GM12865 (cell line): ENCODE measurements around the gene PSMA7.

Experiments
- DNase-seq: peaks from one replicate; pipeline ENCODE4 v3.0.0; 2010; ENCODE audit warnings: low read depth
- H3K4me3 ChIP-seq: 2 replicates; pipeline ENCODE4 v1.5.1; 2011; ENCODE audit warnings: mild to moderate bottlenecking, low read depth, low read length, control low read depth
- TF ChIP-seq, protein P1 (sequence below): IDR thresholded peaks from 2 replicates; pipeline ENCODE4 v1.5.1; 2011; ENCODE audit warnings: low read length, control low read depth, low read depth, inconsistent platforms; ENCODE audit not compliant: insufficient read depth; ENCODE audit errors: missing control alignments

Gene PSMA7

DNA sequence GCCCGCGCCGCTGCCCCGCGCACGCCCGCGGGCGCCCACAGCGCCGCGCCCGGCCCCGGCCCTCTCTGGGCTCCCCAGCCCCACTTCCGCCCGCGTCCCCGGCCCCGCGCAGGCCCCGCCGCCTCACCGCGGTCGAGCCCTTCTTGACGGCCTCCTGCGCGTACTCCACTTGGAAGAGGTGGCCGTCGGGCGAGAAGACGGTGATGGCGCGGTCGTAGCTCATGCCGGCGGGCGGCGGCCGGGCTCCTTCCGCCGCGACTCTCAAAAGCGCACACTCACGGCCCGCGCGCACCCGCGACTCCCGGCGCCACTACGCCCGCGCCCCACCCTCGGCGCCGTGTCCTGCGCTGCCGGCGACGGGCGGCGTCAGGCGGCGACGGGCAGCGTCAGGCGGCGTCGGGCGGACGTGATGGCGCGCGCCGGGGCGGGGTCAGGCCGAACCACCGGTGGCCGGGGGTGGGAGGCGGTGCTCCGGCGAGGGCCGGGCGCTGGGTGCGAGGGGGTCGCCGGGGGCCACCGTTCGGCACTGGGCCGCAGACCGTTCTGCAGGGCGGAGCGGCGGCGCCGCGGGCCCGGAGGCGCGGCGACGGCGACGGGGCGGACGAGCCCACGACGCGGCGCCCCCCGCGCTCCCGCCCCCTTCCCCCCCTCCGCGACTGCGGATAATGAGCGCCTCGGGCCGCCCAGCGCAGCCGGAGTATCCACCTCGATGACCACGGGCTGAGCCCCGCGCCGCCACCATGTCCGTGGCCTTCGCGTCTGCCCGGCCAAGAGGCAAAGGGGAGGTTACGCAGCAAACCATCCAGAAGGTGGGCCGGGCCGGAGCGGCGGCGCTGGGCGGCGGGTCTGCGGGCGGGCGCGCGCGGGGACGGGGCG is at the start of gene PSMA7, which contains the start of gene SS18L1:
Gene PSMA7, minus strand, starts transcription at position 314 of the 876 bp plus-strand sequence. Its CDS starts 91 bp downstream, at position 223.
Gene SS18L1, plus strand, starts transcription at position 689 of the 876 bp plus-strand sequence. Its CDS starts 52 bp downstream, at position 741.
- DNase-seq, result peak; percentile 95
- peak within 1 kb of the TSS; percentile 72 for H3K4me3 ChIP-seq
- TF ChIP-seq, protein P1, sequence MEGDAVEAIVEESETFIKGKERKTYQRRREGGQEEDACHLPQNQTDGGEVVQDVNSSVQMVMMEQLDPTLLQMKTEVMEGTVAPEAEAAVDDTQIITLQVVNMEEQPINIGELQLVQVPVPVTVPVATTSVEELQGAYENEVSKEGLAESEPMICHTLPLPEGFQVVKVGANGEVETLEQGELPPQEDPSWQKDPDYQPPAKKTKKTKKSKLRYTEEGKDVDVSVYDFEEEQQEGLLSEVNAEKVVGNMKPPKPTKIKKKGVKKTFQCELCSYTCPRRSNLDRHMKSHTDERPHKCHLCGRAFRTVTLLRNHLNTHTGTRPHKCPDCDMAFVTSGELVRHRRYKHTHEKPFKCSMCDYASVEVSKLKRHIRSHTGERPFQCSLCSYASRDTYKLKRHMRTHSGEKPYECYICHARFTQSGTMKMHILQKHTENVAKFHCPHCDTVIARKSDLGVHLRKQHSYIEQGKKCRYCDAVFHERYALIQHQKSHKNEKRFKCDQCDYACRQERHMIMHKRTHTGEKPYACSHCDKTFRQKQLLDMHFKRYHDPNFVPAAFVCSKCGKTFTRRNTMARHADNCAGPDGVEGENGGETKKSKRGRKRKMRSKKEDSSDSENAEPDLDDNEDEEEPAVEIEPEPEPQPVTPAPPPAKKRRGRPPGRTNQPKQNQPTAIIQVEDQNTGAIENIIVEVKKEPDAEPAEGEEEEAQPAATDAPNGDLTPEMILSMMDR, result no peak

DNA sequence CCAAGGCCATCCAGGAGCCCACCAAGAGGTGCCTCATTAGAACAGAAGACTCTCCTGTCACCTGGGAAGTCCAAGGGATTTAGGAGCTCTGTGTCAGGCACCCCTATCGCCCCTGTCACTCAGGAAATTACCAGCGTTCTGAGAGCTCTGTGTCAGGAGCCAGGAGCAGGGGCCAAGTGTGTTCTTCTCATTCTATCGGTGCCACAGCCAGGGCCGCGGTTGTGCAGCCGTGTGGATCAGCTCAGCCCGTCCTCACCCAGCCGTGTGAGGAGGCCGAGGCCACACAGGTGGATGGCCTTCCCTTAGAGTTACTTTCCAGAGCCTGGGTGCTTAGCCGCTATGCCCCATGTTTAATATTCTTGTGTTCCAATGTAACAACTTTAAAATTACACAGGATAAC is 49.4 kb upstream of the PSMA7 start:
- DNase-seq, result no peak
- no peak overlapping the region for H3K4me3 ChIP-seq
- TF ChIP-seq, protein P1, result no peak

DNA sequence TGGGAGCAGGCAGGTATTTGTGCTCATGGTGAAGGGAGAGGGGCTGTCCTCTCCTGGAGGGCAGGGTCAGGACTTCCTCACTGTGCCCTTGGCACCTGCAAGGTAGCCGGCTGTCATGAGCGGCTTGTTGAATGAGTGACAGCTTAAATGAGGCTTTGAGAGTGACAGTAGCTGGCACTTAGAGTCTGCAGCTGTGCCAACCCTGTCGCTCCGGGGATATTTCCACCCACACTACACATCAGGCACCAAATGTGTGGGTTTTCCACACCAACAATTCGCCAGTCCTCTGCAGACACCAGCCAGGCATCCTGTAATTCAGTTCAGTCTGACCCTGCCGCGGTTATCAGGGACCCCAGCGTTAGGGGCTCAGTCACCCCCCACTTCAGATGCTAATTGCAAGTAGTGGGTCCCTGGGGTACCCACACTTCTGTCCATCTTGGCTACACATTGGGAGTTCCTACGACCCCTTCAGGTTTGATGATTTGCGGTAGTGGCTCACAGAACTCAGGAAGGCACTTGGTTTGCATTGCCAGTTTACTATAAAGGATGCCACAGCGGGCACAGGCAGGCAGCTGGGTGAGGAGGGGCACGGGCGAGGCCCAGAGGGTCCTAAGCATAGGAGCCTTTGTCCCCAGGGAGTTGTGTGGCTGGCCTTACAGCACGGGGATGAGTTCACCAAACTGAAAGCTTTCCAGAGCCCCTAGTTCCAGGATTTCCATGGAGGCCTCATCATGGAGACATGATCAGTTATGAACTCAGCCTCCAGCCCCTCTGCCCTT is 48.8 kb upstream of the PSMA7 start:
- DNase-seq, result no peak
- TF ChIP-seq, protein P1, result no peak
- no peak overlapping the region for H3K4me3 ChIP-seq

DNA sequence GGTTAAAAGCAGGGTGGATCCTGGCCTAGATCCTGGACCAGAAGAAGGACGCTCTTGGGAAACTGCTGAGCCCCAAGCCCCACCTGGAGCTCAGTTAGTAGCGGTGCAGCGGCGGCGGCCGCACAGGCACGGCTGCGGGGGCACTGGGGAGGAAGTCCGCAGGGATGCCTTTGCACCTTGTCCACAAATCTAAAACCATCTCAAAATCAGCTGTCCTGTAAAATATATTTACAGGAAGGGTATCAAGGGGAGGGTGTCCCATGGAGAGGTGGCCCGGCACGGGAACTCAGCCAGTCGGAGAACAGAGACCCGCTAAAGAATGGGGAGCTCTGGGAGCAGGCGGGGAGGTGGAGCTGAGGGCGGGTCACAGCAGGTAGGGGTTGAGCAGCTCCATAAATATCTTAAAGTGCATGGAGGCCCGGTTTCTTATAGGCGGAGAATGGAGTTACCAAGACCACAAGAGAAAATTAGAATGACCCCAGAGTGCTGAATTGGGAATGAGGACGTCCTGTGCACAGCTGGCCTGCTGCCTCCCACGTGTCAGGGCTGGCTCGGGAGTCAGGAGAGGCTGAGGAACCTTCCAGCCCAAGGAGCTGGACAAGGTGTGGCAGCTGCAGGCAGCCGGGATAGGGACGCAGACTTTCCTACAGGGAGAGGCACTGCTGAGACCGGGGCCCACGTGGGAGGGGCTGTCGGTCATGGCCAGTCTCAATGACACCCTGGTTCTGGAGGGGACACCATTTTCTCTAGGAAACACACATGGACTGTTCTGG is 47.6 kb upstream of the PSMA7 start:
- TF ChIP-seq, protein P1, result no peak
- no peak overlapping the region for H3K4me3 ChIP-seq
- DNase-seq, result no peak

DNA sequence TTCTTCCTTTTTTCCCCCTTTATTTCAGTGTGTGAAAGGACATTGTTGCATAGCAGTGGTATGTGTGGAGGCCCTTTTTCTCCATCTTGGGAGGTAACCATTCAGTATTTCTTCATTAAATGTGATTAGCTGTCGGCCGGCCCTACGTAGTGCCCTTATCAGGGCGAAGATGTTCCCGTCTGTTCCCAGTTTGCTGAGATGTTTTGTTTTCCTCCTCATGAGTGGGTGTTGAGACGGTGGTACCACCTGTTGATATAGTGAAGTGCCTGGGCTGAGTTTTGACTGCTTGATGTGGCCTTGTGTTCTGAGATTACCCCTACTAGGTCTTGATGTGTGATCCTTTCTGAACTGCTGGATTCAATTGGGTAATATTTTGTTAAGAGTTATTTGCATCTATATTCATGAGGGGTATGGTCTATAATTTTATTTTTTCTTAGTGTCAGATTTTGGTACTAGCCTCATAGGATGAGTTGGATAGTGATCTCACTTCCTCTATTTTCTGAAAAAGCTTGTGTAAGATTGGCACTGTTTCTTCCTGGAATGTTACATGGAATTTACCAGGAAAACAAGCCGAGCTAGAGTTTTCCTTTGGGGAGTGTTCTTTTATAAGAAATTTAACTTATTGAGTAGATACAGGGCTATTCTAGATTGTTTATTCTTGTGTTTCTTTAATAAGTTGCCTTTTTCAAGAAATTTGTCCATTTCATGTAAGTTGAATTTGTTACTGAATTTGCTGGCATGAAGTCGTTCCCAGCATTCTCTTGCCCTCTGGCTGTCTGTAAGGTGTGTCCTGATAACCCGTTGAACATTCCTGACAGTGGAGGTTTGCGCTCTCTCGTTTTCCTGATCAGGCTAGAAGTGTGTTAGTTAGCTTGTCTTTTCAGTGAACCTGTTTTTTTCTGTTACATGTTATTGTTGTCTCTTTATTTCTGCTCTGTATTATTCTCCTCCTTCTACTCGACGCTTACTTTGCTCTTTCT is 44.0 kb upstream of the PSMA7 start:
- TF ChIP-seq, protein P1, result no peak
- DNase-seq, result no peak
- no peak overlapping the region for H3K4me3 ChIP-seq
